HEK293 (cell line): Measurements from ENCODE around the gene RAB22A.
A peak's percentile ranks its signal among the peaks of the same experiment; 100 is the strongest.

ENCODE experiments used
- GLIS1 ChIP-seq: fragments of 450-650 bp; formaldehyde crosslinking; IDR thresholded peaks from 2 replicates; pipeline ENCODE4 v1.5.1; 2016; ENCODE audit warnings: missing biosample characterization, missing genetic modification characterization
- KLF1 ChIP-seq: fragments of 450-650 bp; formaldehyde crosslinking; IDR thresholded peaks from 2 replicates; pipeline ENCODE4 v1.5.1; 2016; ENCODE audit warnings: missing biosample characterization, missing genetic modification characterization
- KLF10 ChIP-seq: fragments of 450-650 bp; IDR thresholded peaks from 2 replicates; pipeline ENCODE4 v1.5.1; 2018; ENCODE audit warnings: missing biosample characterization, mild to moderate bottlenecking, missing genetic modification characterization
- KLF9 ChIP-seq: fragments of 450-650 bp; formaldehyde crosslinking; IDR thresholded peaks from 2 replicates; pipeline ENCODE4 v1.5.1; 2016; ENCODE audit warnings: missing biosample characterization, missing genetic modification characterization, low read depth
- MYNN ChIP-seq: fragments of 450-650 bp; formaldehyde crosslinking; IDR thresholded peaks from 2 replicates; pipeline ENCODE4 v1.5.1; 2016; ENCODE audit warnings: missing biosample characterization, missing genetic modification characterization, borderline replicate concordance
- OVOL3 ChIP-seq: fragments of 450-650 bp; formaldehyde crosslinking; IDR thresholded peaks from 2 replicates; pipeline ENCODE4 v1.5.1; 2016; ENCODE audit warnings: missing biosample characterization, missing genetic modification characterization
- SP3 ChIP-seq: fragments of 450-650 bp; formaldehyde crosslinking; IDR thresholded peaks from 2 replicates; pipeline ENCODE4 v1.5.1; 2016; ENCODE audit warnings: missing biosample characterization, missing genetic modification characterization
- YY1 ChIP-seq: fragments of 450-650 bp; formaldehyde crosslinking; IDR thresholded peaks from 2 replicates; pipeline ENCODE4 v1.5.1; 2018; ENCODE audit warnings: missing biosample characterization, missing genetic modification characterization
- YY2 ChIP-seq: fragments of 450-650 bp; formaldehyde crosslinking; IDR thresholded peaks from 2 replicates; pipeline ENCODE4 v1.5.1; 2016; ENCODE audit warnings: missing biosample characterization, missing genetic modification characterization
- ZNF133 ChIP-seq: fragments of 450-650 bp; formaldehyde crosslinking; IDR thresholded peaks from 2 replicates; pipeline ENCODE4 v1.5.1; 2016; ENCODE audit warnings: missing biosample characterization, missing genetic modification characterization
- ZNF18 ChIP-seq: fragments of 450-650 bp; formaldehyde crosslinking; IDR thresholded peaks from 2 replicates; pipeline ENCODE4 v1.5.1; 2016; ENCODE audit warnings: missing biosample characterization, missing genetic modification characterization
- ZNF302 ChIP-seq: fragments of 450-650 bp; formaldehyde crosslinking; IDR thresholded peaks from 2 replicates; pipeline ENCODE4 v1.5.1; 2016; ENCODE audit warnings: missing biosample characterization, missing genetic modification characterization, low read depth
- ZNF530 ChIP-seq: fragments of 450-650 bp; formaldehyde crosslinking; IDR thresholded peaks from 2 replicates; pipeline ENCODE4 v1.5.1; 2016; ENCODE audit warnings: low read depth, missing biosample characterization, missing genetic modification characterization
- ZNF544 ChIP-seq: fragments of 450-650 bp; formaldehyde crosslinking; IDR thresholded peaks from 2 replicates; pipeline ENCODE4 v1.5.0; 2017; ENCODE audit warnings: missing biosample characterization, missing genetic modification characterization
- ZNF571 ChIP-seq: fragments of 450-650 bp; formaldehyde crosslinking; IDR thresholded peaks from 2 replicates; pipeline ENCODE4 v1.5.0; 2017; ENCODE audit warnings: missing biosample characterization, missing genetic modification characterization
- ZNF596 ChIP-seq: fragments of 450-650 bp; IDR thresholded peaks from 2 replicates; pipeline ENCODE4 v1.5.0; 2018; ENCODE audit warnings: missing biosample characterization, mild to moderate bottlenecking, missing genetic modification characterization, moderate library complexity
- ZNF621 ChIP-seq: fragments of 450-650 bp; formaldehyde crosslinking; IDR thresholded peaks from 2 replicates; pipeline ENCODE4 v1.5.1; 2017; ENCODE audit warnings: missing biosample characterization, missing genetic modification characterization
- ZNF670 ChIP-seq: fragments of 450-650 bp; formaldehyde crosslinking; IDR thresholded peaks from 2 replicates; pipeline ENCODE4 v1.5.1; 2016; ENCODE audit warnings: missing biosample characterization, missing genetic modification characterization, low read depth
- ZNF704 ChIP-seq: fragments of 450-650 bp; formaldehyde crosslinking; IDR thresholded peaks from 2 replicates; pipeline ENCODE4 v1.5.1; 2016; ENCODE audit warnings: missing biosample characterization, missing genetic modification characterization
- ZNF707 ChIP-seq: fragments of 450-650 bp; formaldehyde crosslinking; IDR thresholded peaks from 2 replicates; pipeline ENCODE4 v1.5.1; 2016; ENCODE audit warnings: missing biosample characterization, missing genetic modification characterization
- ZNF843 ChIP-seq: fragments of 450-650 bp; formaldehyde crosslinking; IDR thresholded peaks from 2 replicates; pipeline ENCODE4 v1.5.1; 2016; ENCODE audit warnings: missing biosample characterization, missing genetic modification characterization
- TF ChIP-seq, protein P1 (sequence below): fragments of 450-650 bp; formaldehyde crosslinking; conservative IDR thresholded peaks from 2 replicates; pipeline ENCODE4 v1.5.1; 2016; ENCODE audit warnings: low read depth, missing biosample characterization, missing genetic modification characterization
- TF ChIP-seq, protein P2 (sequence below): fragments of 450-650 bp; formaldehyde crosslinking; IDR thresholded peaks from 2 replicates; pipeline ENCODE4 v1.5.1; 2017; ENCODE audit warnings: missing biosample characterization, missing genetic modification characterization
- TF ChIP-seq, protein P3 (sequence below): fragments of 450-650 bp; IDR thresholded peaks from 2 replicates; pipeline ENCODE4 v1.5.1; 2018; ENCODE audit warnings: missing biosample characterization, mild to moderate bottlenecking, missing genetic modification characterization
- TF ChIP-seq, protein P4 (sequence below): fragments of 450-650 bp; formaldehyde crosslinking; IDR thresholded peaks from 2 replicates; pipeline ENCODE4 v1.5.1; 2016; ENCODE audit warnings: missing biosample characterization, missing genetic modification characterization
- TF ChIP-seq, protein P5 (sequence below): fragments of 450-650 bp; formaldehyde crosslinking; optimal IDR thresholded peaks from 2 replicates; pipeline ENCODE3; 2016; ENCODE audit warnings: missing biosample characterization, mild to moderate bottlenecking, missing genetic modification characterization

RAB22A gene

DNA sequence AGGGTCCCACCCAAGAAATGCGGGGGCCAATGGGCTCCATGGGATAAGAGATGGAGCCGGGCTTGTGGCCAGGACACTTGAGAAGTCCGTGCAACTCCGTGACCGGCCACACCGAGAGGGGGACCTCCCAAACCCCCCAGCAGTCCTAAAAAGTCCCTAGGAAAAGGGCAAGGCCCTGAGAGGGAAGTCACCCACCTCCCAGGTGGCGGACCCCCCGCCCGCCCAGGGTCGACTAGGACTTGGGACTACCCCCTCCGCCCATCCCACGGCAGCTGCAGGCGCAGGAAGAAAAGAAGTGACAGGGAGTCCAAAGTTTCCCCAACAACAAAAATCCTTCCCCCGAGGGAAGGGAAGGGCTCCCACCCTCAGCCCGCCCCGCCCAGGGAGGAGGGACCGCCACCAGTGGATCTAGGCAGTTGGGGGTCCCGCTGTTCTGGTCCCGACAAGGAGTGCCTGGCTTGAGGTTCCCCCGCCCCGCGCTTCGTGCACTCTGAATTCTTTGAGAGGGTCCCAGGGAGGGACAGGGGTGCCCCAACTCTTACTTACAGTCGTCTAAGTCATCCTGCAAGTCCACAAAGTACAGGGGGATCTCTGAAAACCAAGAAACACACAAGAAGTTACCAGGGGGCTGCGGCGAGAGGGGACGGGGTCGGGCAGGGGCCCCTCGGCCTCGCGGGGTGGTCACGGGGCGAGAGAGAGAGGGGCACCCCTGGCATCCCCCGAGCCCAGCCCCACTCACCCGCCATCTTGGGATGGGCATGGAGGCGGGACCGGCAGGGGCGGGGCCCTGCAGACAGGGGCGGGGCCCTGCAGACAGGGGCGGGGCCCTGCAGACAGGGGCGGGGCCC, 611 bp upstream of the RAB22A start (continued):
- TF ChIP-seq ZNF571 (tag by site-specific recombination) (no peak), GLIS1 (no peak), ZNF133 (tag by site-specific recombination) (no peak), ZNF544 (tag by site-specific recombination) (no peak), ZNF621 (tag by site-specific recombination) (no peak), MYNN (tag by site-specific recombination) (no peak), KLF1 (tag by site-specific recombination) (peak; percentile 76), ZNF843 (no peak), YY2 (peak; percentile 55), SP3 (tag by site-specific recombination) (peak; percentile 87), KLF10 (tag by site-specific recombination) (peak; percentile 39; the same call in 1 of the 2 replicates), KLF9 (tag by site-specific recombination) (peak; percentile 80; the same call in 1 of the 2 replicates), OVOL3 (no peak), YY1 (peak; percentile 64), ZNF670 (no peak), ZNF18 (no peak), ZNF596 (no peak), ZNF704 (tag by site-specific recombination) (no peak), ZNF302 (tag by site-specific recombination) (no peak), ZNF530 (tag by site-specific recombination) (no peak), ZNF707 (tag by site-specific recombination) (no peak)
- TF ChIP-seq, protein P1, sequence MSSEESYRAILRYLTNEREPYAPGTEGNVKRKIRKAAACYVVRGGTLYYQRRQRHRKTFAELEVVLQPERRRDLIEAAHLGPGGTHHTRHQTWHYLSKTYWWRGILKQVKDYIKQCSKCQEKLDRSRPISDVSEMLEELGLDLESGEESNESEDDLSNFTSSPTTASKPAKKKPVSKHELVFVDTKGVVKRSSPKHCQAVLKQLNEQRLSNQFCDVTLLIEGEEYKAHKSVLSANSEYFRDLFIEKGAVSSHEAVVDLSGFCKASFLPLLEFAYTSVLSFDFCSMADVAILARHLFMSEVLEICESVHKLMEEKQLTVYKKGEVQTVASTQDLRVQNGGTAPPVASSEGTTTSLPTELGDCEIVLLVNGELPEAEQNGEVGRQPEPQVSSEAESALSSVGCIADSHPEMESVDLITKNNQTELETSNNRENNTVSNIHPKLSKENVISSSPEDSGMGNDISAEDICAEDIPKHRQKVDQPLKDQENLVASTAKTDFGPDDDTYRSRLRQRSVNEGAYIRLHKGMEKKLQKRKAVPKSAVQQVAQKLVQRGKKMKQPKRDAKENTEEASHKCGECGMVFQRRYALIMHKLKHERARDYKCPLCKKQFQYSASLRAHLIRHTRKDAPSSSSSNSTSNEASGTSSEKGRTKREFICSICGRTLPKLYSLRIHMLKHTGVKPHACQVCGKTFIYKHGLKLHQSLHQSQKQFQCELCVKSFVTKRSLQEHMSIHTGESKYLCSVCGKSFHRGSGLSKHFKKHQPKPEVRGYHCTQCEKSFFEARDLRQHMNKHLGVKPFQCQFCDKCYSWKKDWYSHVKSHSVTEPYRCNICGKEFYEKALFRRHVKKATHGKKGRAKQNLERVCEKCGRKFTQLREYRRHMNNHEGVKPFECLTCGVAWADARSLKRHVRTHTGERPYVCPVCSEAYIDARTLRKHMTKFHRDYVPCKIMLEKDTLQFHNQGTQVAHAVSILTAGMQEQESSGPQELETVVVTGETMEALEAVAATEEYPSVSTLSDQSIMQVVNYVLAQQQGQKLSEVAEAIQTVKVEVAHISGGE (tag by site-specific recombination), result no peak; the same call in 1 of the 2 replicates
- TF ChIP-seq, protein P2, sequence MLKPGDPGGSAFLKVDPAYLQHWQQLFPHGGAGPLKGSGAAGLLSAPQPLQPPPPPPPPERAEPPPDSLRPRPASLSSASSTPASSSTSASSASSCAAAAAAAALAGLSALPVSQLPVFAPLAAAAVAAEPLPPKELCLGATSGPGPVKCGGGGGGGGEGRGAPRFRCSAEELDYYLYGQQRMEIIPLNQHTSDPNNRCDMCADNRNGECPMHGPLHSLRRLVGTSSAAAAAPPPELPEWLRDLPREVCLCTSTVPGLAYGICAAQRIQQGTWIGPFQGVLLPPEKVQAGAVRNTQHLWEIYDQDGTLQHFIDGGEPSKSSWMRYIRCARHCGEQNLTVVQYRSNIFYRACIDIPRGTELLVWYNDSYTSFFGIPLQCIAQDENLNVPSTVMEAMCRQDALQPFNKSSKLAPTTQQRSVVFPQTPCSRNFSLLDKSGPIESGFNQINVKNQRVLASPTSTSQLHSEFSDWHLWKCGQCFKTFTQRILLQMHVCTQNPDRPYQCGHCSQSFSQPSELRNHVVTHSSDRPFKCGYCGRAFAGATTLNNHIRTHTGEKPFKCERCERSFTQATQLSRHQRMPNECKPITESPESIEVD (tag by site-specific recombination), result no peak
- TF ChIP-seq, protein P3, sequence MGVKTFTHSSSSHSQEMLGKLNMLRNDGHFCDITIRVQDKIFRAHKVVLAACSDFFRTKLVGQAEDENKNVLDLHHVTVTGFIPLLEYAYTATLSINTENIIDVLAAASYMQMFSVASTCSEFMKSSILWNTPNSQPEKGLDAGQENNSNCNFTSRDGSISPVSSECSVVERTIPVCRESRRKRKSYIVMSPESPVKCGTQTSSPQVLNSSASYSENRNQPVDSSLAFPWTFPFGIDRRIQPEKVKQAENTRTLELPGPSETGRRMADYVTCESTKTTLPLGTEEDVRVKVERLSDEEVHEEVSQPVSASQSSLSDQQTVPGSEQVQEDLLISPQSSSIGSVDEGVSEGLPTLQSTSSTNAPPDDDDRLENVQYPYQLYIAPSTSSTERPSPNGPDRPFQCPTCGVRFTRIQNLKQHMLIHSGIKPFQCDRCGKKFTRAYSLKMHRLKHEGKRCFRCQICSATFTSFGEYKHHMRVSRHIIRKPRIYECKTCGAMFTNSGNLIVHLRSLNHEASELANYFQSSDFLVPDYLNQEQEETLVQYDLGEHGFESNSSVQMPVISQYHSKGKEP (tag by site-specific recombination), result no peak
- TF ChIP-seq, protein P4, sequence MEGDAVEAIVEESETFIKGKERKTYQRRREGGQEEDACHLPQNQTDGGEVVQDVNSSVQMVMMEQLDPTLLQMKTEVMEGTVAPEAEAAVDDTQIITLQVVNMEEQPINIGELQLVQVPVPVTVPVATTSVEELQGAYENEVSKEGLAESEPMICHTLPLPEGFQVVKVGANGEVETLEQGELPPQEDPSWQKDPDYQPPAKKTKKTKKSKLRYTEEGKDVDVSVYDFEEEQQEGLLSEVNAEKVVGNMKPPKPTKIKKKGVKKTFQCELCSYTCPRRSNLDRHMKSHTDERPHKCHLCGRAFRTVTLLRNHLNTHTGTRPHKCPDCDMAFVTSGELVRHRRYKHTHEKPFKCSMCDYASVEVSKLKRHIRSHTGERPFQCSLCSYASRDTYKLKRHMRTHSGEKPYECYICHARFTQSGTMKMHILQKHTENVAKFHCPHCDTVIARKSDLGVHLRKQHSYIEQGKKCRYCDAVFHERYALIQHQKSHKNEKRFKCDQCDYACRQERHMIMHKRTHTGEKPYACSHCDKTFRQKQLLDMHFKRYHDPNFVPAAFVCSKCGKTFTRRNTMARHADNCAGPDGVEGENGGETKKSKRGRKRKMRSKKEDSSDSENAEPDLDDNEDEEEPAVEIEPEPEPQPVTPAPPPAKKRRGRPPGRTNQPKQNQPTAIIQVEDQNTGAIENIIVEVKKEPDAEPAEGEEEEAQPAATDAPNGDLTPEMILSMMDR, result no peak
- TF ChIP-seq, protein P5, sequence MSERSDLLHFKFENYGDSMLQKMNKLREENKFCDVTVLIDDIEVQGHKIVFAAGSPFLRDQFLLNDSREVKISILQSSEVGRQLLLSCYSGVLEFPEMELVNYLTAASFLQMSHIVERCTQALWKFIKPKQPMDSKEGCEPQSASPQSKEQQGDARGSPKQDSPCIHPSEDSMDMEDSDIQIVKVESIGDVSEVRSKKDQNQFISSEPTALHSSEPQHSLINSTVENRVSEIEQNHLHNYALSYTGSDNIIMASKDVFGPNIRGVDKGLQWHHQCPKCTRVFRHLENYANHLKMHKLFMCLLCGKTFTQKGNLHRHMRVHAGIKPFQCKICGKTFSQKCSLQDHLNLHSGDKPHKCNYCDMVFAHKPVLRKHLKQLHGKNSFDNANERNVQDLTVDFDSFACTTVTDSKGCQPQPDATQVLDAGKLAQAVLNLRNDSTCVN (tag by site-specific recombination), result peak; percentile 13
